ENCODE data around the gene C1QTNF1. TPM values are rescaled to one million over a fixed set of nuclear protein-coding genes. Genes with fewer than 3 reads are reported as not detected.

Gene C1QTNF1, protein sequence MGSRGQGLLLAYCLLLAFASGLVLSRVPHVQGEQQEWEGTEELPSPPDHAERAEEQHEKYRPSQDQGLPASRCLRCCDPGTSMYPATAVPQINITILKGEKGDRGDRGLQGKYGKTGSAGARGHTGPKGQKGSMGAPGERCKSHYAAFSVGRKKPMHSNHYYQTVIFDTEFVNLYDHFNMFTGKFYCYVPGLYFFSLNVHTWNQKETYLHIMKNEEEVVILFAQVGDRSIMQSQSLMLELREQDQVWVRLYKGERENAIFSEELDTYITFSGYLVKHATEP
- 100 to 1,000 TPM; 110 to 438 (median 388) TPM for total RNA-seq

GRCh38 chr17:79023886-79024771 lies at the start of gene C1QTNF1:
C1QTNF1 (plus strand) TSS chr17:79024169; CDS start chr17:79043969, 19,800 bp downstream.
- ATAC-seq (ENCODE audit: low FRiP score) (no peak), DNase-seq (ENCODE audit: low spot score) (no peak)
- peak in 1 of 3 donors; percentile 18 for TF ChIP-seq CTCF (IDR thresholded peaks at IDR 0.05)

DNA sequence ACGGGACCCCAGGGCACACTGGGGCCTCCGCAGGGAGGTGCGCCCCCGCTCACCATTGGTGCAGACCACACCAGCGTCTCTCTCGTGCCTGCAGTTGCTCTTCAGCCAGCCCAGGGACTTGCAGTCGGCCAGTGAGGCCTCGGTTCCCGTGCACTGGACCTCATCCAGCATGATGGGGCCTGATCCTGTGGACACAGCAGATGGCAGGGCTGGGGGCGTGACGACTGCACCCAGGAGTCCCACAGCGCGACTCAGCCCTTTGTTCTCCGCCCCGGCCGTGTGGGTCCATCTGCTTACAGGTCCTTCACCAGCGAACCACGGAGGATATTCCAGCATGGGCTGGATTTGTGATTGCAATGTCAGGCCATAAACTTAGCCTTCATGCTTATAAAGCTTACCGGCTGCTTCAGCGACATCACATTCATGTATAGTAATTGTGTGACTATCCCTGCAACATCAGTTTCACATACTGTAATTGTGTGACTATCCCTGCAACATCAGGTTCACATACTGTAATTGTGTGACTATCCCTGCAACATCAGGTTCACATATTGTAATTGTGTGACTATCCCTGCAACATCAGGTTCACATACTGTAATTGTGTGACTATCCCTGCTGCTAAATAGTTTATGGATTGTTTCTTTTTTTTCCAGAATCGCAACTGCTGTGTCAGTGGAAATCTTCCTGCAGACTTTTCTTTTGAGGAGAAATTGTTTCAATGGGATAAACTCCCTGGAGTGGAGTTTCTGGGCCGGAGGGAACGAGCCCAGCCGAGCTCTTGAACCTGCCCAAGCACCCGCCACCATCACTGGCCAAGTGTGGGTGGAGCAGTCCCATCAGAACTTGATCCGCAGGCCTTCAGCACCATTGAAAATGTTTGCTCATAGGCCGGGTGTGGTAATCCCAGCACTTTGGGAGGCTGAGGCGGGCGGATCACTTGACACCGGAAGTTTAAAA lies 49.1 kb upstream of the C1QTNF1 start:
- DNase-seq (ENCODE audit: low spot score) (no peak), ATAC-seq (ENCODE audit: low FRiP score) (peak; percentile 53)
- no peak for TF ChIP-seq CTCF (IDR thresholded peaks at IDR 0.05)

- ATAC-seq (ENCODE audit: low FRiP score), result no peak
- DNase-seq (ENCODE audit: low spot score), result no peak
- no peak for TF ChIP-seq CTCF (IDR thresholded peaks at IDR 0.05)
Observed at GRCh38 chr17:78976907-78977680, 46.9 kb upstream of the C1QTNF1 start.

- TF ChIP-seq CTCF (IDR thresholded peaks at IDR 0.05), result no peak
- ATAC-seq (ENCODE audit: low FRiP score) (no peak), DNase-seq (ENCODE audit: low spot score) (no peak)
Observed at GRCh38 chr17:78977681-78977943, 46.4 kb upstream of the C1QTNF1 start.

- no peak for TF ChIP-seq CTCF (IDR thresholded peaks at IDR 0.05)
- DNase-seq (ENCODE audit: low spot score), result no peak
- ATAC-seq (ENCODE audit: low FRiP score), result no peak
Observed at GRCh38 chr17:78977997-78978973, 45.7 kb upstream of the C1QTNF1 start.

Data from omental fat pad (tissue), 4 donors.